SK-N-SH (cell line): Measurements from ENCODE around the gene RBMS1. TPM values are rescaled to one million over a fixed set of nuclear protein-coding genes. Genes with fewer than 3 reads are reported as not detected.

Experiments
- CTCF ChIA-PET: fragments of 300-600, 350-600 bp; formaldehyde crosslinking; extraction: SDS; loops from one replicate; lab custom pipeline; 2021; lab: Yijun Ruan, JAX
- POLR2A ChIA-PET: fragments of 350-600 bp; sonication (Branson Sonifier 250); formaldehyde crosslinking; extraction: SDS; loops from one replicate; lab custom pipeline; 2020; ENCODE audit warnings: antibody characterized with exemption, inconsistent platforms; lab: Yijun Ruan, JAX
- DNase-seq: peaks from one replicate; pipeline ENCODE4 v3.0.0; 2012
- H2AFZ ChIP-seq: fragments of 200-600 bp; sonication (generic); 2 replicates; pipeline ENCODE4 v1.8.1; 2016; ENCODE audit warnings: antibody characterized with exemption, mild to moderate bottlenecking, low read depth
- H3F3A ChIP-seq: fragments of 200-600 bp; sonication (generic); replicated peaks from 2 replicates; pipeline ENCODE3; 2016; ENCODE audit warnings: antibody characterized with exemption, mild to moderate bottlenecking; ENCODE audit not compliant: insufficient read depth
- H3K27ac ChIP-seq, 2 experiments: fragments of 200-500 bp in 1 of 2; fragments of 200-600 bp in 1 of 2; sonication (Bioruptor generic) in 1 of 2; sonication (generic), shearing (Covaris generic) in 1 of 2; 2 replicates each; pipeline versions ENCODE4 v1.5.1 to v1.6.1; 2014 to 2016; ENCODE audit warnings: low read depth in 2 of 2, inconsistent platforms in 1 of 2, low read length in 1 of 2, mild to moderate bottlenecking in 1 of 2, mixed read lengths in 1 of 2
- H3K27me3 ChIP-seq: fragments of 200-600 bp; sonication (generic), shearing (Covaris generic); 2 replicates; pipeline ENCODE4 v1.6.1; 2016; ENCODE audit warnings: mixed run types; ENCODE audit not compliant: insufficient read depth
- H3K36me3 ChIP-seq, 2 experiments: fragments of 200-500 bp in 1 of 2; fragments of 200-600 bp in 1 of 2; sonication (Bioruptor generic) in 1 of 2; sonication (generic) in 1 of 2; replicated peaks in 1 of 2; 2 replicates each; pipeline versions ENCODE3 to v1.5.1; 2014 to 2016; ENCODE audit warnings: low read length in 1 of 2, mild to moderate bottlenecking in 1 of 2; ENCODE audit not compliant: insufficient read depth in 2 of 2, control insufficient read depth in 1 of 2
- H3K4me1 ChIP-seq, 2 experiments: fragments of 200-500 bp in 1 of 2; fragments of 200-600 bp in 1 of 2; sonication (Bioruptor generic) in 1 of 2; sonication (generic), shearing (Covaris generic) in 1 of 2; 2 replicates each; pipeline versions ENCODE4 v1.5.1 to v1.6.1; 2014 to 2016; ENCODE audit warnings: low read depth in 1 of 2, low read length in 1 of 2, mixed run types in 1 of 2; ENCODE audit not compliant: insufficient read depth in 2 of 2, control insufficient read depth in 1 of 2
- H3K4me2 ChIP-seq: fragments of 200-600 bp; sonication (generic), shearing (Covaris generic); 2 replicates; pipeline ENCODE4 v1.6.1; 2017; ENCODE audit warnings: mixed run types
- H3K4me3 ChIP-seq, 2 experiments: fragments of 200-500 bp in 1 of 2; fragments of 200-600 bp in 1 of 2; sonication (Bioruptor generic) in 1 of 2; sonication (generic), shearing (Covaris generic) in 1 of 2; 2 replicates each; pipeline versions ENCODE4 v1.5.1 to v1.8.1; 2014 to 2016; ENCODE audit warnings: low read depth in 2 of 2, inconsistent platforms in 1 of 2, low read length in 1 of 2, mild to moderate bottlenecking in 1 of 2, mixed read lengths in 1 of 2, moderate library complexity in 1 of 2
- H3K79me2 ChIP-seq: fragments of 200-600 bp; sonication (generic); 2 replicates; pipeline ENCODE4 v1.8.1; 2017; ENCODE audit warnings: mild to moderate bottlenecking; ENCODE audit not compliant: insufficient read depth
- H3K9ac ChIP-seq: fragments of 200-600 bp; sonication (generic); 2 replicates; pipeline ENCODE4 v1.6.1; 2017; ENCODE audit warnings: mixed run types
- H3K9me2 ChIP-seq: fragments of 200-600 bp; sonication (generic); 2 replicates; pipeline ENCODE4 v1.6.1; 2017; ENCODE audit warnings: mixed run types
- H3K9me3 ChIP-seq: fragments of 200-600 bp; sonication (generic); 2 replicates; pipeline ENCODE4 v1.6.1; 2017; ENCODE audit warnings: mixed run types, mild to moderate bottlenecking, moderate library complexity
- H4K20me1 ChIP-seq: fragments of 200-600 bp; sonication (generic); 2 replicates; pipeline ENCODE4 v1.6.1; 2017; ENCODE audit warnings: mild to moderate bottlenecking, mixed run types; ENCODE audit not compliant: insufficient read depth
- CHD2 ChIP-seq: fragments of 150-350 bp; IDR thresholded peaks from 2 replicates; pipeline ENCODE4 v1.6.1; 2018; ENCODE audit warnings: low read length; ENCODE audit not compliant: partially characterized antibody
- ELF1 ChIP-seq: IDR thresholded peaks from 2 replicates; pipeline ENCODE4 v1.4.0; 2012
- EZH2phosphoT487 ChIP-seq: fragments of 200-600 bp; sonication (generic); IDR thresholded peaks from 2 replicates; pipeline ENCODE4 v1.6.1; 2017; ENCODE audit warnings: low read depth, mixed run types, mild to moderate bottlenecking, antibody characterized with exemption, moderate library complexity, borderline replicate concordance
- FOXJ3 ChIP-seq: sonication (generic); formaldehyde crosslinking; IDR thresholded peaks from 2 replicates; pipeline ENCODE4 v1.5.1; 2020; ENCODE audit warnings: mild to moderate bottlenecking, missing genetic modification reagents
- FOXM1 ChIP-seq: IDR thresholded peaks from 2 replicates; pipeline ENCODE4 v1.4.0; 2012; ENCODE audit warnings: low read depth, mild to moderate bottlenecking
- GABPA ChIP-seq: IDR thresholded peaks from 2 replicates; pipeline ENCODE4 v1.4.0; 2012; ENCODE audit warnings: low read depth, mild to moderate bottlenecking
- JUND ChIP-seq: IDR thresholded peaks from 2 replicates; pipeline ENCODE4 v1.4.0; 2012
- MAX ChIP-seq: IDR thresholded peaks from 2 replicates; pipeline ENCODE4 v1.4.0; 2012; ENCODE audit warnings: low read depth
- NFIC ChIP-seq: IDR thresholded peaks from 2 replicates; pipeline ENCODE4 v1.4.0; 2012; ENCODE audit warnings: borderline replicate concordance
- RAD21 ChIP-seq: IDR thresholded peaks from 2 replicates; pipeline ENCODE4 v1.6.1; 2012; ENCODE audit warnings: mild to moderate bottlenecking, low read length
- RFX5 ChIP-seq: IDR thresholded peaks from 2 replicates; pipeline ENCODE4 v1.6.1; 2012; ENCODE audit warnings: mild to moderate bottlenecking, improper control_type of control experiment, low read length
- RXRA ChIP-seq: IDR thresholded peaks from 2 replicates; pipeline ENCODE4 v1.4.0; 2012; ENCODE audit warnings: low read depth, mild to moderate bottlenecking, borderline replicate concordance
- SMC3 ChIP-seq: IDR thresholded peaks from 2 replicates; pipeline ENCODE4 v1.6.1; 2012; ENCODE audit warnings: low read depth, low read length, improper control_type of control experiment
- TAF1 ChIP-seq: IDR thresholded peaks from 2 replicates; pipeline ENCODE4 v1.6.1; 2012; ENCODE audit warnings: low read depth, mild to moderate bottlenecking, low read length, moderate library complexity, borderline replicate concordance
- TCF12 ChIP-seq: IDR thresholded peaks from 2 replicates; pipeline ENCODE4 v1.4.0; 2012
- USF2 ChIP-seq: fragments of 150-350 bp; IDR thresholded peaks from 2 replicates; pipeline ENCODE4 v1.6.1; 2017; ENCODE audit warnings: antibody characterized with exemption, low read length, low read depth, borderline replicate concordance
- YY1 ChIP-seq: IDR thresholded peaks from 2 replicates; pipeline ENCODE4 v1.4.0; 2012; ENCODE audit warnings: low read depth, mild to moderate bottlenecking
- WGBS: methylation state at CpG from one replicate; pipeline ENCODE4 v1.1.6; 2017; ENCODE audit warnings: low lambda C conversion rate; 5-methylcytosine and 5-hydroxymethylcytosine counted together
- polyA plus RNA-seq, 3 experiments: library from polyadenylated mRNA; depleted of rRNA; stranded (reverse); fragments of >200 nt; gene quantifications; 2 replicates each; pipeline ENCODE4 v1.2.3, GENCODE V29; 2012
- TF ChIP-seq, protein P1 (sequence below): fragments of 150-350 bp; IDR thresholded peaks from 2 replicates; pipeline ENCODE4 v1.6.1; 2016; ENCODE audit warnings: mild to moderate bottlenecking, low read depth, low read length

Gene RBMS1
- polyA plus RNA-seq, 1 of the 3 experiments (the other 2 are of a cell fraction), result 56.5 TPM

GRCh38 chr2:160305081-160305750 is 188.4 kb downstream of the RBMS1 start (continued):
- TF ChIP-seq, protein P1, sequence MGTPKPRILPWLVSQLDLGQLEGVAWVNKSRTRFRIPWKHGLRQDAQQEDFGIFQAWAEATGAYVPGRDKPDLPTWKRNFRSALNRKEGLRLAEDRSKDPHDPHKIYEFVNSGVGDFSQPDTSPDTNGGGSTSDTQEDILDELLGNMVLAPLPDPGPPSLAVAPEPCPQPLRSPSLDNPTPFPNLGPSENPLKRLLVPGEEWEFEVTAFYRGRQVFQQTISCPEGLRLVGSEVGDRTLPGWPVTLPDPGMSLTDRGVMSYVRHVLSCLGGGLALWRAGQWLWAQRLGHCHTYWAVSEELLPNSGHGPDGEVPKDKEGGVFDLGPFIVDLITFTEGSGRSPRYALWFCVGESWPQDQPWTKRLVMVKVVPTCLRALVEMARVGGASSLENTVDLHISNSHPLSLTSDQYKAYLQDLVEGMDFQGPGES, result no peak
- TF ChIP-seq TAF1, result no peak
- no peak for TF ChIP-seq CHD2
- no peak for TF ChIP-seq FOXM1

DNA sequence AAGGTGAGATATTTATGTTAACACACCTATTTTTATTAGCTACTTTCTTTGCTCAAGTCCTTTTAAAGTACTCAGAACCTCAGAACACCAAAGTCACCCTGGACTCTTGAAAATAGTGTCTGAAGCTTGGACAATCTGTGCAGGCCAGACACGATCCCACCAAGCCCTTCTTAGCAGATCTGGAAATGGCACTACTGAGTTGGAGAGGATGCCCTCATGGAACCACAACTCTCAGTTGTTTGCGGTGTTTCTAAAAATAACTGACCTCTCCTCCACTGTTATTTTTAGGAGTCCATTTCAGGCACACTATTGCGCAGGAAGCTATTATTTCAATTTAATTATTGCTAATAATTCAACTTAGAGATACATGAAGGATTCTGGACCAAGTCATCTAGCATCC is 190.1 kb downstream of the RBMS1 start:
- H3K36me3 ChIP-seq, result peaks cover 44 to 59% of the 10 kb centered on the region in 2 experiments
- TF ChIP-seq MAX (no peak), ELF1 (no peak), GABPA (no peak), TAF1 (no peak), FOXJ3 (no peak), USF2 (no peak), SMC3 (no peak), YY1 (no peak), JUND (no peak), EZH2phosphoT487 (no peak), NFIC (no peak), TCF12 (no peak), RXRA (no peak), RFX5 (no peak), RAD21 (no peak)
- no peak overlapping the region for H3K4me2 ChIP-seq
- DNase-seq, result no peak
- no peaks in the 10 kb centered on the region for H4K20me1 ChIP-seq
- no peak overlapping the region for H3K27ac ChIP-seq
- H3K79me2 ChIP-seq, result peaks cover 67% of the 10 kb centered on the region
- H3K27me3 ChIP-seq, result no peaks in the 10 kb centered on the region
- no peak overlapping the region for H2AFZ ChIP-seq
- ChIA-PET CTCF (interaction anchor here (1.0 to 1.5 kb wide), 5 partner anchors 10 to 691 kb away, joined by 3 to 5 read pairs (median 4); no protein-coding TSS in a partner anchor), POLR2A (no interaction called here)
- H3K9me3 ChIP-seq, result no peaks in the 10 kb centered on the region
- H3K4me1 ChIP-seq, result peaks cover 4 to 13% of the 10 kb centered on the region in 2 experiments; a peak in 3 of 4 replicates
- H3F3A ChIP-seq, result peaks cover 26% of the 10 kb centered on the region
- H3K9me2 ChIP-seq, result no peaks in the 10 kb centered on the region
- 89% methylated on average over 3 of the region's 3 CpGs for WGBS
- no peak overlapping the region for H3K4me3 ChIP-seq
- no peak overlapping the region for H3K9ac ChIP-seq
